Neuronal stem cell (in vitro differentiated cells): ENCODE data around the gene N4BP2.

Source experiments
- DNase-seq: peaks from one replicate; pipeline ENCODE4 v3.0.0-alpha.2; 2013; ENCODE audit warnings: low spot score
- H2AFZ ChIP-seq: one replicate; pipeline ENCODE4 v1.6.1; 2013; ENCODE audit warnings: mild to moderate bottlenecking, low read length, inconsistent platforms
- H2AK5ac ChIP-seq: 2 replicates; pipeline ENCODE4 v1.6.1; 2013; ENCODE audit warnings: low read depth, mild to moderate bottlenecking, inconsistent platforms, low read length, moderate library complexity, mixed read lengths
- H2BK120ac ChIP-seq: 2 replicates; pipeline ENCODE4 v1.6.1; 2013; ENCODE audit warnings: low read depth, mild to moderate bottlenecking, inconsistent platforms, low read length, moderate library complexity, mixed read lengths
- H2BK12ac ChIP-seq: one replicate; pipeline ENCODE4 v1.6.1; 2013; ENCODE audit warnings: low read length, inconsistent platforms
- H2BK15ac ChIP-seq: 2 replicates; pipeline ENCODE4 v1.6.1; 2013; ENCODE audit warnings: mild to moderate bottlenecking, low read length, inconsistent platforms, mixed read lengths
- H2BK5ac ChIP-seq: one replicate; pipeline ENCODE4 v1.6.1; 2013; ENCODE audit warnings: inconsistent platforms, mild to moderate bottlenecking, low read length, moderate library complexity
- H3K14ac ChIP-seq: one replicate; pipeline ENCODE4 v1.6.1; 2013; ENCODE audit warnings: low read length, inconsistent platforms
- H3K18ac ChIP-seq: 2 replicates; pipeline ENCODE4 v1.6.1; 2013; ENCODE audit warnings: low read length, inconsistent platforms
- H3K23ac ChIP-seq: 2 replicates; pipeline ENCODE4 v1.6.1; 2013; ENCODE audit warnings: low read depth, mild to moderate bottlenecking, mixed read lengths, low read length, inconsistent platforms; ENCODE audit not compliant: poor library complexity
- H3K27ac ChIP-seq: replicated peaks from 3 replicates; pipeline ENCODE4 v1.5.1; 2013; ENCODE audit warnings: low read length, inconsistent platforms
- H3K27me3 ChIP-seq, 3 experiments: 2 replicates each; pipeline ENCODE4 v1.6.1; 2013; ENCODE audit warnings: low read length in 3 of 3, mild to moderate bottlenecking in 2 of 3, inconsistent platforms in 1 of 3, low read depth in 1 of 3, mixed read lengths in 1 of 3, moderate library complexity in 1 of 3; ENCODE audit not compliant: control insufficient read depth in 3 of 3, insufficient read depth in 3 of 3
- H3K36me3 ChIP-seq, 2 donors: replicated peaks in 1 of 2; 2 replicates each; pipeline ENCODE4 v1.6.1; 2013; ENCODE audit warnings: low read length in 2 of 2; ENCODE audit not compliant: control insufficient read depth in 2 of 2, insufficient read depth in 2 of 2
- H3K4ac ChIP-seq: 2 replicates; pipeline ENCODE4 v1.6.1; 2013; ENCODE audit warnings: inconsistent platforms, mild to moderate bottlenecking, low read length, moderate library complexity
- H3K4me1 ChIP-seq, 2 donors: 1 replicate in 1 of 2; 2 replicates in 1 of 2; pipeline ENCODE4 v1.6.1; 2013; ENCODE audit warnings: low read length in 2 of 2, low read depth in 1 of 2; ENCODE audit not compliant: control insufficient read depth in 2 of 2, insufficient read depth in 1 of 2
- H3K4me2 ChIP-seq: one replicate; pipeline ENCODE4 v1.6.1; 2013; ENCODE audit warnings: mild to moderate bottlenecking, low read length, inconsistent platforms; ENCODE audit not compliant: insufficient read depth, poor library complexity, severe bottlenecking
- H3K4me3 ChIP-seq, 2 donors: 2 replicates each; pipeline ENCODE4 v1.5.1; 2013; ENCODE audit warnings: low read length in 2 of 2, mild to moderate bottlenecking in 2 of 2, inconsistent platforms in 1 of 2, moderate library complexity in 1 of 2
- H3K79me1 ChIP-seq: one replicate; pipeline ENCODE4 v1.6.1; 2013; ENCODE audit warnings: low read depth, mild to moderate bottlenecking, inconsistent platforms, low read length, moderate library complexity
- H3K9ac ChIP-seq: one replicate; pipeline ENCODE4 v1.6.1; 2013; ENCODE audit warnings: mild to moderate bottlenecking, low read depth, low read length, inconsistent platforms; ENCODE audit not compliant: poor library complexity
- H3K9me3 ChIP-seq, 2 donors: replicated peaks in 1 of 2; 2 replicates each; pipeline versions ENCODE3 to v1.6.1; 2013; ENCODE audit warnings: low read length in 2 of 2, mild to moderate bottlenecking in 2 of 2, inconsistent platforms in 1 of 2, low read depth in 1 of 2, mixed read lengths in 1 of 2, moderate library complexity in 1 of 2; ENCODE audit not compliant: control insufficient read depth in 2 of 2, insufficient read depth in 1 of 2
- H4K8ac ChIP-seq: one replicate; pipeline ENCODE4 v1.6.1; 2013; ENCODE audit warnings: low read depth, mild to moderate bottlenecking, inconsistent platforms, low read length, moderate library complexity
- H4K91ac ChIP-seq: one replicate; pipeline ENCODE4 v1.6.1; 2013; ENCODE audit warnings: low read length, low read depth, mild to moderate bottlenecking, inconsistent platforms; ENCODE audit not compliant: poor library complexity
- WGBS, 2 donors: extraction: QIAGEN DNeasy Blood & Tissue Kit; methylation state at CpG; one replicate each; pipeline ENCODE4 v1.1.7; 2013; ENCODE audit warnings: missing lambda C conversion rate in 2 of 2, mixed read lengths in 1 of 2; ENCODE audit not compliant: insufficient read length in 2 of 2, insufficient replicate concordance in 1 of 2; ENCODE audit errors: extremely low coverage in 2 of 2; 5-methylcytosine and 5-hydroxymethylcytosine counted together

The N4BP2 gene

DNA sequence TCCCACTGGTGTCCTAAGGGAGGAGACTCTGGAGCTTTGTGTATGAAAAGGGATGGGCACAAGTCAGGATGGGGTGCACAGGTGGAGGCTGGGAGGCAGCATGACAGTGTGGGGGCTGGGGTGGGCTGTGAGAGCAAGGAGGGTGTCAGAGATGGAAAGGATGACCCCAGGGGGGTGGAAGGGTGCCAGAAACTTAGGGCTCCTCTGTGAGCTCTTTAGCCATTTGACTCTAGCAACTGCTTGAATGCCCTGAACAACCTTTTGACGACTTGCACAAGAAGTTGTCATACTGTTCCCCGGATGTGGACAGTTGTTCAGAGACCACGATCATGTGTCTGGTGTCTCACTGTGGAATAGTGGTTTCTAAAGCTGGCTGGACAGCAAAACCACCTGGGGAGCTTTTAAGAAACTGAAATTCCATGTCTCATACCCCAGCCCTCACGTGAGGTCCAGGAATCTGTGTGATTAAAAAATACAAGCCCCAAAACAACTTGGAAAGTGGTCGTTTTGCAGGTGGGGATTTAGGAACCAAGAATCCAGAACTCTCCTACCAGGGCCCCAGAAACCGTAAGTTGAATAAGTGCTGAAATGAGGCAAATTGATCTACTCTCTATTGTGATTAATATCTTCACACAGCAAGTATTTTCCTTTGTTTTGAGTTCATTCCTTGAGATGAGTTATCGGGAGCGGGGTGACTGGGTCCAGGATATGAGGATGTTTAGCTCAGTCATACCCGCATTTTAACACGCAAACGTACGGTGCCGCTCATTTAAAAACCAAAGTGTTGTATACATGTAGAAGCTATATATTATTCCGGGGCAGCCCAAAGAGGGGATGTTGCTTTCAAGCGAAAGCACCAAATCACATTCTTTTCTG is 143.6 kb downstream of the N4BP2 start:
- H3K9me3 ChIP-seq, result no peaks in the 10 kb centered on the region
- no peaks in the 10 kb centered on the region for H3K36me3 ChIP-seq
- H2BK120ac ChIP-seq, result no peak overlapping the region
- peaks cover 2 to 9% of the 10 kb centered on the region in 2 donors for H3K4me1 ChIP-seq
- H4K91ac ChIP-seq, result no peak overlapping the region
- H2BK12ac ChIP-seq, result no peak overlapping the region
- no peak overlapping the region for H3K18ac ChIP-seq
- H3K79me1 ChIP-seq, result no peaks in the 10 kb centered on the region
- H3K27ac ChIP-seq, result no peak overlapping the region
- H2BK5ac ChIP-seq, result no peak overlapping the region
- no peak overlapping the region for H3K4ac ChIP-seq
- no peak overlapping the region for H3K4me2 ChIP-seq
- no peak overlapping the region for H4K8ac ChIP-seq
- no peak overlapping the region for H2AK5ac ChIP-seq
- WGBS, 2 donors, result no CpG with 5 or more reads among the region's 15 CpGs
- H2BK15ac ChIP-seq, result no peak overlapping the region
- no peaks in the 10 kb centered on the region for H3K27me3 ChIP-seq
- H3K14ac ChIP-seq, result no peak overlapping the region
- no peak overlapping the region for H2AFZ ChIP-seq
- H3K23ac ChIP-seq, result no peak overlapping the region
- H3K4me3 ChIP-seq, result no peak overlapping the region
- no peak overlapping the region for H3K9ac ChIP-seq
- DNase-seq, result no peak

DNA sequence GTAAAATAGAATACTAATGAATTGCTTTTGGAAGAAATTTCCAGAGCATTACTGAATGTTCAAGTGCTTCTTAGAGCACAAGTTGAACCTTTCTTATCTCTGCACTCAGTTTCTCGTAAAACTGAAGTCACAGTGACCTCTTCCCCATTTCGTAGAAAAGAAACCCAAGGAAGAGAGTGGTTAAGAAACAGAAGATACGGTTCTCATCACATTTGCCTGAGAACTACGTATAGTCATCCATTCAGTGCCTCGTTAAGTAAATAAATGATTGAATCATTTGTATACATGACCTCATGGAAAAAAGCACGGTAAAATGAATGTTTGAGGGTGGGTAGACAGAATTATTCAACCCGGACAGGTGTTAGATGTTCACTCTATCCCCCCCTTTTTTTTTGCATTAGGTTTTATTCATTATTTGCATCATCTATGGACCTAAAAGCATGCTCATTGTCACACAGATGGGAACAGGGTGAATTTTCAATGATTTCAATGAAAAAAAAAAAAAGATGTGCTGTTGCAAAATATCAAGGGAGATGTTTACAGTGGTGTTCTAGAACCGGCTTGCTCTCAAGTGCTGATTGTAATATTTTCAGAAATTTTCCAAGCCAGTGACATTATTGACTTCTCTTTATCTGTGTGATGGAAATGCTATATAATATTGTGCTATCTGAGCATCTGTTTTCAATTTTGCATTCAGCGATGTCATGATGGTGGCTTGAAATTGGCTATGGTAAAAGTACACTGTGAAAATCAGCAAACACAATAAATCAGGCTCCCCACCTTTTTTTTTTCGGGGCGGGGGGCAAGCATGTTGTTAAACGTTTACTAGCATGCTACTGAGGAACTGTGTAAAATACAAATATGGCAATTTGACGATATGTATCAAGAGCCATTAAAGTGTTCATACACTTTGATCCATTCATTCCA is 144.5 kb downstream of the N4BP2 start:
- Histone ChIP-seq H3K4me2 (no peak overlapping the region), H3K79me1 (no peaks in the 10 kb centered on the region), H2BK5ac (no peak overlapping the region), H2AK5ac (no peak overlapping the region), H2BK120ac (no peak overlapping the region), H3K4me3 (no peak overlapping the region), H3K36me3 (no peaks in the 10 kb centered on the region), H3K9ac (no peak overlapping the region), H2BK12ac (no peak overlapping the region), H3K27me3 (no peaks in the 10 kb centered on the region), H2BK15ac (no peak overlapping the region), H3K27ac (no peak overlapping the region), H3K18ac (no peak overlapping the region), H4K8ac (no peak overlapping the region), H3K4ac (no peak overlapping the region), H4K91ac (no peak overlapping the region), H3K9me3 (no peaks in the 10 kb centered on the region), H2AFZ (no peak overlapping the region), H3K14ac (no peak overlapping the region), H3K4me1 (peaks cover 2 to 9% of the 10 kb centered on the region in 2 donors), H3K23ac (no peak overlapping the region)
- DNase-seq, result no peak
- WGBS, 2 donors, result no CpG with 5 or more reads among the region's 13 CpGs

GRCh38 chr4:40201898-40202297 is 145.2 kb downstream of the N4BP2 start:
- no peak overlapping the region for H4K91ac ChIP-seq
- H4K8ac ChIP-seq, result no peak overlapping the region
- no CpG with 5 or more reads among the region's 4 CpGs for WGBS, 2 donors
- no peak overlapping the region for H3K18ac ChIP-seq
- no peak overlapping the region for H3K27ac ChIP-seq
- H2BK15ac ChIP-seq, result no peak overlapping the region
- no peaks in the 10 kb centered on the region for H3K36me3 ChIP-seq
- no peak overlapping the region for H2BK5ac ChIP-seq
- H2BK120ac ChIP-seq, result no peak overlapping the region
- H3K4me2 ChIP-seq, result no peak overlapping the region
- H3K4me3 ChIP-seq, result no peak overlapping the region
- no peaks in the 10 kb centered on the region for H3K27me3 ChIP-seq
- H2AK5ac ChIP-seq, result no peak overlapping the region
- no peak overlapping the region for H2BK12ac ChIP-seq
- DNase-seq, result no peak
- H3K9me3 ChIP-seq, result no peaks in the 10 kb centered on the region
- no peaks in the 10 kb centered on the region for H3K79me1 ChIP-seq
- H3K14ac ChIP-seq, result no peak overlapping the region
- no peak overlapping the region for H3K23ac ChIP-seq
- no peak overlapping the region for H3K9ac ChIP-seq
- no peak overlapping the region for H3K4ac ChIP-seq
- no peak overlapping the region for H2AFZ ChIP-seq
- H3K4me1 ChIP-seq, result peaks cover 0 to 8% of the 10 kb centered on the region in 2 donors

DNA sequence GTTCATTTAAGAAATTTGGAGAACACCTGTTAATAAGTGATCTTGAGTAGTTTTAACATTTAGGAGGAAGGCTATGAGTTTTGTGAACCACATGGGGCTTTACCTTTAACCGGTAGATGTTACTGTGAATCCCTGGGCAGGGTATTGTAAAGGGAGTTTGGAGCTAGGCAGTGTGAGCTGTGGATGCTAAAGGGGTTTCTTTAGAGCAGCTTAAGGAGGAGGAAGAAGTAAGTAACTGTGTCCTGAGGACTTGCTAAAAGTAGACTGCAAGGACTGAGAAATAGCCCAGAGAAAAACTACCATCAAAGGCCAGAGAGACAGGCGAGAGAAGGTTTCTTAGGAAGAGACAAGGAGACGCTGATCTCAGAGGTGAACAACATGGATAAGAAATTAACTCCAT is 145.8 kb downstream of the N4BP2 start:
- H3K4me3 ChIP-seq, result no peak overlapping the region
- no peak overlapping the region for H3K23ac ChIP-seq
- no peak overlapping the region for H4K8ac ChIP-seq
- no peak overlapping the region for H3K18ac ChIP-seq
- H3K27ac ChIP-seq, result no peak overlapping the region
- H3K27me3 ChIP-seq, result no peaks in the 10 kb centered on the region
- no peak for DNase-seq
- H2AFZ ChIP-seq, result no peak overlapping the region
- no peak overlapping the region for H3K14ac ChIP-seq
- no peaks in the 10 kb centered on the region for H3K36me3 ChIP-seq
- no peak overlapping the region for H3K4me2 ChIP-seq
- no peak overlapping the region for H3K4ac ChIP-seq
- WGBS, 2 donors, result no CpG with 5 or more reads among the region's 3 CpGs
- no peak overlapping the region for H3K9ac ChIP-seq
- H2BK15ac ChIP-seq, result no peak overlapping the region
- no peak overlapping the region for H2BK5ac ChIP-seq
- H2BK12ac ChIP-seq, result no peak overlapping the region
- no peaks in the 10 kb centered on the region for H3K9me3 ChIP-seq
- H2BK120ac ChIP-seq, result no peak overlapping the region
- H4K91ac ChIP-seq, result no peak overlapping the region
- peaks cover 0 to 7% of the 10 kb centered on the region in 2 donors for H3K4me1 ChIP-seq
- no peaks in the 10 kb centered on the region for H3K79me1 ChIP-seq
- no peak overlapping the region for H2AK5ac ChIP-seq
